ENCODE results near the gene SNX25. TPM values are rescaled to one million over a fixed set of nuclear protein-coding genes. Genes with fewer than 3 reads are reported as not detected.
"Not testable (repeated sequence)": the region's sequence is repeated elsewhere in the genome, so short reads cannot be mapped to it uniquely, and the experiment has no call there.

SNX25 gene
- total and polyA plus RNA-seq, 5 experiments from 2014 or later = 4.2 to 16.6 (median 7.6) TPM

GRCh38 chr4:185305979-185306442 lies 96.6 kb downstream of the SNX25 start:
- ATAC-seq (no peak), DNase-seq (no peak)
- H3K27ac Mint-ChIP-seq = no peak overlapping the region
- H3K36me3 Mint-ChIP-seq = peaks cover 0 to 23% (median 10%) of the 10 kb centered on the region in 3 donors
- POLR2A ChIA-PET = no interaction called here
- H3K27me3 Mint-ChIP-seq = no peaks in the 10 kb centered on the region
- H3K9me3 Mint-ChIP-seq = no peaks in the 10 kb centered on the region
- H3K4me1 Mint-ChIP-seq = peaks cover 0 to 16% (median 6%) of the 10 kb centered on the region in 4 donors
- no peak overlapping the region for H3K4me3 Mint-ChIP-seq

GRCh38 chr4:185307136-185307950 lies 97.9 kb downstream of the SNX25 start:
- H3K9me3 Mint-ChIP-seq = no peaks in the 10 kb centered on the region
- H3K27ac Mint-ChIP-seq = peak overlapping the region in 1 of 10 donors; percentile 11
- H3K4me1 Mint-ChIP-seq = peaks cover 0 to 22% (median 6%) of the 10 kb centered on the region in 4 donors
- H3K27me3 Mint-ChIP-seq = no peaks in the 10 kb centered on the region
- no peak for ATAC-seq
- no peak overlapping the region for H3K4me3 Mint-ChIP-seq
- POLR2A ChIA-PET = no interaction called here
- no peak for DNase-seq
- H3K36me3 Mint-ChIP-seq = peaks cover 0 to 35% (median 16%) of the 10 kb centered on the region in 3 donors

DNA sequence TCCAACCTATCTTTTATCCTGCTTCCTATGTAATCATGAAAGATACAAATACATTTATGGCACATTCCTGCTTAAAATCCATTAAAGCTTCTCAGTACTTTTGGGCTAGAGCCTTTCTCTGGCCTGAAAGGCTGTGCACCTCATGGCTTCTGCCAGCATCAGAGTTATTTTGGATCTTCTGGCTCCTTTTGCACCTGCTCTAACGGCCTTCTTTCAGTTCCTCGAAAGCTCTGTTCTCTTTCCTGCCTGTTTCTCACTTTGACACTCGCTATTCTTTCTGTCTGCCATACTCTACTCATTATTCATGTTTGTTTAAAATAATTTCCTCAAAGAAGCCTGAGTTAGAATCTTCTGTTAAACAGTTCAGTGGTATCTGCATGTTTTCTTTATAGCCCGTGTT lies 100.4 kb downstream of the SNX25 start:
- peaks cover 0 to 20% (median 4%) of the 10 kb centered on the region in 4 donors for H3K4me1 Mint-ChIP-seq
- no peak overlapping the region for H3K4me3 Mint-ChIP-seq
- peaks cover 6 to 56% (median 29%) of the 10 kb centered on the region in 3 donors for H3K36me3 Mint-ChIP-seq
- POLR2A ChIA-PET = no interaction called here
- peak overlapping the region in 2 of 10 donors; percentile 2 to 74 for H3K27ac Mint-ChIP-seq
- ATAC-seq = no peak
- H3K9me3 Mint-ChIP-seq = no peaks in the 10 kb centered on the region
- DNase-seq = no peak
- H3K27me3 Mint-ChIP-seq = no peaks in the 10 kb centered on the region

GRCh38 chr4:185311113-185311888 lies 101.9 kb downstream of the SNX25 start:
- POLR2A ChIA-PET = no interaction called here
- Mint-ChIP-seq H3K9me3 (peaks cover 0 to 2% (median 0%) of the 10 kb centered on the region in 9 donors), H3K27ac (no peak overlapping the region), H3K4me1 (peaks cover 0 to 19% (median 2%) of the 10 kb centered on the region in 4 donors), H3K4me3 (no peak overlapping the region), H3K27me3 (no peaks in the 10 kb centered on the region), H3K36me3 (peaks cover 15 to 69% (median 40%) of the 10 kb centered on the region in 3 donors)
- no peak for ATAC-seq
- no peak for DNase-seq

- H3K4me1 Mint-ChIP-seq = peaks cover 0 to 21% (median 3%) of the 10 kb centered on the region in 4 donors
- peaks cover 19 to 82% (median 53%) of the 10 kb centered on the region in 3 donors for H3K36me3 Mint-ChIP-seq
- no peaks in the 10 kb centered on the region for H3K27me3 Mint-ChIP-seq
- peaks cover 0 to 4% (median 0%) of the 10 kb centered on the region in 9 donors for H3K9me3 Mint-ChIP-seq
- H3K27ac Mint-ChIP-seq = no peak overlapping the region
- POLR2A ChIA-PET = no interaction called here
- ATAC-seq (no peak), DNase-seq (no peak)
- H3K4me3 Mint-ChIP-seq = no peak overlapping the region
Measured at GRCh38 chr4:185312699-185313098, 103.3 kb downstream of the SNX25 start.

DNA sequence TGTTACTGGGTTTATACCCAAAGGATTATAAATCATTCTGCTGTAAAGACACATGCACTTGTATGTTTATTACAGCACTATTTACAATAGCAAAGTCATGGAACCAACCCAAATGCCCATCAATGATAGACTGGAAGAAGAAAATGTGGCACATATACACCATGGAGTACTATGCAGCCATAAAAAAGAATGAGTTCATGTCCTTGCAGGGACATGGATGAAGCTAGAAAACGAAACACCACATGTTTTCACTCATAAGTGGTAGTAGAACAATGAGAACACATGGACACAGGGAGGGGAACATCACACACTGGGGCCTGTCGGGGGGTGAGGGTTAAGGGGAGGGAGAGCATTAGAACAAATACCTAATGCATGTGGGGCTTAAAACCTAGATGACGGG lies 108.1 kb downstream of the SNX25 start:
- H3K4me3 Mint-ChIP-seq, POLR2A ChIA-PET, H3K27ac Mint-ChIP-seq, ATAC-seq, DNase-seq, H3K27me3 Mint-ChIP-seq, H3K9me3 Mint-ChIP-seq, H3K4me1 Mint-ChIP-seq: not testable (repeated sequence)
- H3K36me3 Mint-ChIP-seq = peaks cover 22 to 65% (median 58%) of the 10 kb centered on the region in 3 donors

- no peak for ATAC-seq
- Mint-ChIP-seq H3K4me3 (no peak overlapping the region), H3K4me1 (peaks cover 0 to 8% (median 4%) of the 10 kb centered on the region in 4 donors), H3K27ac (no peak overlapping the region), H3K27me3 (no peaks in the 10 kb centered on the region), H3K9me3 (peaks cover 0 to 4% (median 0%) of the 10 kb centered on the region in 9 donors), H3K36me3 (peaks cover 21 to 61% (median 53%) of the 10 kb centered on the region in 3 donors)
- DNase-seq = no peak
- POLR2A ChIA-PET = no interaction called here
Measured at GRCh38 chr4:185317880-185318279, 108.5 kb downstream of the SNX25 start.

- Mint-ChIP-seq H3K27me3 (no peaks in the 10 kb centered on the region), H3K36me3 (peaks cover 16 to 59% (median 46%) of the 10 kb centered on the region in 3 donors), H3K4me1 (peaks cover 0 to 8% (median 4%) of the 10 kb centered on the region in 4 donors), H3K27ac (peak overlapping the region in 1 of 10 donors; percentile 43), H3K9me3 (peaks cover 0 to 4% (median 0%) of the 10 kb centered on the region in 9 donors), H3K4me3 (no peak overlapping the region)
- ATAC-seq (no peak), DNase-seq (no peak)
- POLR2A ChIA-PET = no interaction called here
Measured at GRCh38 chr4:185318679-185319078, 109.3 kb downstream of the SNX25 start.

DNA sequence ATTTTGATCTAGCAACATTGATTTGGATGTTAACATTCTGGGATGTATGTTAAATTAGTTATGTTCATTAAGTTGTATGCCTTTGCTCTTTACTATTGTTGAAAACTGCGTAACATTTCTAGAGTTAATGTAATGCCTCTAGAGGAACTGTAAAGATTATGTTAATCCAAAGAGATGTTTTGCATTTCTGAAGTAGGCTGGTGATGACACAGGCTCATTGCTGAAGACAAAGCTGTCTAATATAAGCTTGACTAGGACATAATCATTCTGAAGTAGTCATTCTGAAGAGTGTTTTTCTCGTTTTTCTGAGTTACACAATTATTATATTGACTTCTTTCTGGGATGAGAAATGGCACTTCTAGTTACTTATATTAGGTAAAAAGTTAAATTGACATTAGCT lies 113.4 kb downstream of the SNX25 start:
- ATAC-seq = no peak
- Mint-ChIP-seq H3K4me3 (no peak overlapping the region), H3K27ac (no peak overlapping the region), H3K27me3 (no peaks in the 10 kb centered on the region), H3K9me3 (no peaks in the 10 kb centered on the region), H3K36me3 (peaks cover 7 to 39% (median 18%) of the 10 kb centered on the region in 3 donors), H3K4me1 (peaks cover 0 to 7% (median 4%) of the 10 kb centered on the region in 4 donors)
- POLR2A ChIA-PET = no interaction called here
- no peak for DNase-seq

GRCh38 chr4:185323606-185324005 lies 114.2 kb downstream of the SNX25 start:
- H3K27me3 Mint-ChIP-seq = no peaks in the 10 kb centered on the region
- ATAC-seq (no peak), DNase-seq (no peak)
- peak overlapping the region in 1 of 10 donors; percentile 42 for H3K27ac Mint-ChIP-seq
- no peak overlapping the region for H3K4me3 Mint-ChIP-seq
- POLR2A ChIA-PET = no interaction called here
- peaks cover 0 to 3% (median 2%) of the 10 kb centered on the region in 4 donors for H3K4me1 Mint-ChIP-seq
- no peaks in the 10 kb centered on the region for H3K9me3 Mint-ChIP-seq
- peaks cover 9 to 41% (median 15%) of the 10 kb centered on the region in 3 donors for H3K36me3 Mint-ChIP-seq

GRCh38 chr4:185324361-185324760 lies 115.0 kb downstream of the SNX25 start:
- POLR2A ChIA-PET, DNase-seq, H3K4me3 Mint-ChIP-seq, ATAC-seq, H3K27ac Mint-ChIP-seq, H3K9me3 Mint-ChIP-seq, H3K27me3 Mint-ChIP-seq, H3K4me1 Mint-ChIP-seq: not testable (repeated sequence)
- peaks cover 12 to 44% (median 16%) of the 10 kb centered on the region in 3 donors for H3K36me3 Mint-ChIP-seq

- ATAC-seq, POLR2A ChIA-PET, DNase-seq, H3K4me3 Mint-ChIP-seq, H3K27me3 Mint-ChIP-seq, H3K9me3 Mint-ChIP-seq, H3K4me1 Mint-ChIP-seq, H3K27ac Mint-ChIP-seq: not testable (repeated sequence)
- peaks cover 9 to 42% (median 16%) of the 10 kb centered on the region in 3 donors for H3K36me3 Mint-ChIP-seq
Measured at GRCh38 chr4:185325721-185326120, 116.3 kb downstream of the SNX25 start.

DNA sequence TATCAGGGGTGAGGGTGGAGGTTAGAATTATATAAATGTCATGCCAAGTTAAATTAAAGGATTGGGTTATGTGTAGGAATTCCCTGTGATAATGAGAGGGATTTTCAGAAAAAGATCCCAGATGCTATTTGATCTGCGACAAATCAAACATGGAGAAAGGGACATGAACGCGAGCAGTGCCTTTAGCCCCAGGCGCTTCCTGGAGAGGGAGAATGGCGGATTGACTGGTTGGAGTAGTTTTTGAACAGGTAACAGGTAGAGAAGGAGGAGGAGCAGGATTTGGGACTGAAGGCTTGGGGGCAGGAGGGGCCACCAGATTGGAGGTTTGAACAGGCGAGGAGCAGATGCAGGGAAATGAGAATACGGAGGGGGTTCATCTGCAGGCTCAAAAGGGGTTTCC lies 119.2 kb downstream of the SNX25 start:
- POLR2A ChIA-PET = no interaction called here
- Mint-ChIP-seq H3K36me3 (peaks cover 13 to 44% (median 14%) of the 10 kb centered on the region in 3 donors), H3K27ac (no peak overlapping the region), H3K27me3 (no peaks in the 10 kb centered on the region), H3K4me3 (no peak overlapping the region), H3K9me3 (no peaks in the 10 kb centered on the region), H3K4me1 (peaks cover 0 to 7% (median 0%) of the 10 kb centered on the region in 4 donors)
- no peak for ATAC-seq
- DNase-seq = no peak
